Embryonic facial prominence (tissue), 1 donor: ENCODE measurements around the gene SNRNP70.
A peak's percentile ranks its signal among the peaks of the same experiment; 100 is the strongest.
"Not testable (repeated sequence)": the region's sequence is repeated elsewhere in the genome, so short reads cannot be mapped to it uniquely, and the experiment has no call there.

ENCODE experiments used
- DNase-seq: peaks from one replicate; pipeline ENCODE4 v3.0.0-alpha.2; 2016; ENCODE audit errors: extremely low spot score

Gene SNRNP70

DNA sequence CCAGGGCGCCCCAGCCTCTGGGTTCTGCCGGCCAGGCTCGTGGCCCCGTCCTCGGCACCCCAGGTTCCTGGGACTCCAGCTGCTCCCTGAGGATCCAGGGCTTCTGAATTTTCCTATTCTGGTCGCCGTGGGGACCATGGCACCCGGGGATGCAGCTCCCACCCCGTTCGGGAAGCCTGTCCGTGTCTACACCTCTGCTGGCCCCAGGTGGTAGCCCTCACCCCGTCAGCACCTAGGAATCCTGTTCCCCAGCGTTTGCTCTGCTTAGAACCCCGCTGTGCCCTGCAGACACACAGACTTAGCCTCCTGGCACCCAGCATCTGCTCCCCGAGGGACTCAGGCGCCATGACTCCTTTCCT is 35.1 kb downstream of the SNRNP70 start:
- no peak for DNase-seq

DNA sequence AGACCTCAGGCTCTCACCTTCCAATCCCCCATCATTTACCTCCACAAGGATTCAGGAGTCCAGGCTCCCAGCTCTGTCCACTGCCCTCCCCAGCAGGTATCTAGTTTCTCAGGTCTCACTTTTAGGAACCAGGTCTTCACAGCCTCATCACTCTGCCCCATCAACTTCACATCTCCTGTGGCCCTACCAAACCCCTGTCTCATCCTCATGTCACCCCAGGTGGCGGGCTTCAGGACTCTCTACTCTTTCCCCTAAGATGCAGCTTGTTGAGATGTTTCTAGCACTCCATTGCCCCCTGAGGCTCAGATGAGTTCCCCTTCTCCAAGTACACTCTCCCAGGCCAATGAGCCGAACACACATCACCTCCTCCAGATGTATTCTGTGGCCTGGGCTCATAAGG is 35.6 kb downstream of the SNRNP70 start:
- no peak for DNase-seq

GRCh38 chr19:49121841-49122240 is 36.6 kb downstream of the SNRNP70 start:
- not testable (repeated sequence) for DNase-seq

- not testable (repeated sequence) for DNase-seq
Observed at GRCh38 chr19:49123285-49123684, 38.0 kb downstream of the SNRNP70 start.

DNA sequence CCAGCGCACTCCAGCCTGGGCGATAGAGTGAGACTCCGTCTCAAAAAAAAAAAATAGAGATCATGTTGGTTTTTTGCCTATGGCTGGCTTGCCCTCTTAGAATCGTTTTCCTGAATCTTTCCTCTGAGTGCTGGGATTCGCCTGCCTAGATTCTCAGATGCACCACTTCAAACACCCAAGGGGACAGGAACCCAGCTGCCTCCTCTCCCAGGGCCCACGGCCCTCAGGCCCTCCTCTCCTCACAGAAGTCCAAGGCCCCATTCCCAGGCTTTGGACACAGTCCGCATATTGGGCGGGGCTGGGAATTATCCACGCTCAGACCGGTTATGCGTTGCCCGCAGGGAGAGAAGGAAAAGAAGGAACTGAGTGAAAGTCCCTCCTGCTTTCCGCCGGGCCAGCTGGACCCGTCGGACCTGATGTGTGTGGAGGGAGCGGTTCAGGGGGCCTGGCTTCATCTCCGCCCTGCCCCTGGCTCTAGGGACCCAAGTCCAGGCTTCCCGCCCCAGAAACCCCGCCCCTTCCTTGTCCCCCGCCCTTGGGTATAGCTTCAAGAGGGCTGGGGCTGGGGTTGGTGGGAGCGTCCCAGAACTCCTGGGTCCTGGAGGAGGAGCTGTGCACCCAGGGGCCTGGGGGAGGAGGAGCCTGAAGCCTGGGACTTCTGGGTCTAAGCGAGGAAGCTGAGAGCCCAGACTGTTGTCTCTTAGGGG is 39.9 kb downstream of the SNRNP70 start:
- no peak for DNase-seq

DNA sequence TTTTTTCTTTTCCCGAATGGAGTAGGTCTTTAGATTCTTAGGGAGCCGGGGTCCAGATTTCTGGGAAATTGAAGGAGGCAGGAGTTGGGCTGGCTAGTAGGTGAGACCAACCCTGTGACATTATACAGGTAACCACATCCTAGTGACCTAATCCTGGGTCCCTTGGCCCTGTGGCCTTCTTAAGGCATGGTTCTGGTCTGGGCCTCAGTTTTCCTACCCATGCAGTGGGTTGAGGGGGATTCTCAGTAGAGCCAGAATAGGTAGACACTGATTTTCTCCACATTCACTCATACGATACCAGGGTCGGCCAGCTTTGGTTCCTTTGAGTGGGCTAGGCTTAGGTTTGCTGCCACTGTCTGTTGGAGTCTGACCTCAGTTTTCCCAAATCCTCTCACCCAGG is 41.3 kb downstream of the SNRNP70 start:
- no peak for DNase-seq

GRCh38 chr19:49127225-49127624 is 42.0 kb downstream of the SNRNP70 start:
- DNase-seq = not testable (repeated sequence)

GRCh38 chr19:49127674-49128544 is 42.7 kb downstream of the SNRNP70 start:
- peak; percentile 81 for DNase-seq

- no peak for DNase-seq
Observed at GRCh38 chr19:49128545-49129237, 43.4 kb downstream of the SNRNP70 start.

DNA sequence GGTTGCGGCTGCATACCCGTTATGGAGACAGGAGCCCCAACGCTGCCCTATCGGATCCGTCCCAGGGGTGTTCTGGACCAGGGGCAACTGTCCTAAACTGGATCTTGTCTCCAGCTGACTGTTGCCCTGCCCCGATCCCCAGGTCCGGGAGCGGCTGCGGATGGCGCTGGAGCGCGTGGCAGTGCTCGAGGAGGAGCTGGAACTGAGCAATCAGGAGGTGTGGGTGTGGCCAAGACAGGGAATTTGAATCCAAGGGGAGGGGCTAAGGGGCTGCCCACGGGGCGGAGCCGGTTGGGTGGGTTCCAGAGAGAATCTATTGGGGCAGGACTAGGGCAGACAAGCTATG is 44.0 kb downstream of the SNRNP70 start:
- no peak for DNase-seq

GRCh38 chr19:49130325-49130724 is 45.1 kb downstream of the SNRNP70 start:
- DNase-seq = no peak

DNA sequence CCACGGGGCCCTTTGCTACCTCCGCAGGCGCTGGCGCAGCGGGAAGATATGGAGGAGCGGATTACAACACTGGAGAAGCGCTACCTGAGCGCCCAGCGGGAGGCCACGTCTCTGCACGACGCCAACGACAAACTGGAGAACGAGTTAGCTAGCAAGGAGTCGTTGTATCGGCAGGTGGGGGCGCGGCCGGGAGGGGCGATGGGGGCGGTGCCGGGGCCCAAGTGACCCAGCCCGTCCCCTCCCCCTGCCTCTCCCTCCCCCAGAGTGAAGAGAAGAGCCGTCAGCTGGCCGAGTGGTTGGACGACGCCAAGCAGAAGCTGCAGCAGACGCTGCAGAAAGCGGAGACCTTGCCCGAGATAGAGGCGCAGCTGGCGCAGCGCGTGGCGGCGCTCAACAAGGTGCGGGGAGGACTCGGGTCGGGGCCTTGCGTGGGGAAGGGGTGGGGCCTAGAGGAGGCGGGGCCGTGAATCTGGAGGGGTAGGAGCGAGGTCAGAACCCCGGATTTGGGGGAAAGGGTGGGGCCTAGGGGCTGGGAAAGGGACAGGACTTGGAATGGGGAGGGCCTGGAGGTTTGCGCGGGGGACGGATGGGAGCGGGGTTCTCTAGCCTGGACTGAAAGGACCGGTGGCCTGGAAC is 47.8 kb downstream of the SNRNP70 start:
- no peak for DNase-seq

DNA sequence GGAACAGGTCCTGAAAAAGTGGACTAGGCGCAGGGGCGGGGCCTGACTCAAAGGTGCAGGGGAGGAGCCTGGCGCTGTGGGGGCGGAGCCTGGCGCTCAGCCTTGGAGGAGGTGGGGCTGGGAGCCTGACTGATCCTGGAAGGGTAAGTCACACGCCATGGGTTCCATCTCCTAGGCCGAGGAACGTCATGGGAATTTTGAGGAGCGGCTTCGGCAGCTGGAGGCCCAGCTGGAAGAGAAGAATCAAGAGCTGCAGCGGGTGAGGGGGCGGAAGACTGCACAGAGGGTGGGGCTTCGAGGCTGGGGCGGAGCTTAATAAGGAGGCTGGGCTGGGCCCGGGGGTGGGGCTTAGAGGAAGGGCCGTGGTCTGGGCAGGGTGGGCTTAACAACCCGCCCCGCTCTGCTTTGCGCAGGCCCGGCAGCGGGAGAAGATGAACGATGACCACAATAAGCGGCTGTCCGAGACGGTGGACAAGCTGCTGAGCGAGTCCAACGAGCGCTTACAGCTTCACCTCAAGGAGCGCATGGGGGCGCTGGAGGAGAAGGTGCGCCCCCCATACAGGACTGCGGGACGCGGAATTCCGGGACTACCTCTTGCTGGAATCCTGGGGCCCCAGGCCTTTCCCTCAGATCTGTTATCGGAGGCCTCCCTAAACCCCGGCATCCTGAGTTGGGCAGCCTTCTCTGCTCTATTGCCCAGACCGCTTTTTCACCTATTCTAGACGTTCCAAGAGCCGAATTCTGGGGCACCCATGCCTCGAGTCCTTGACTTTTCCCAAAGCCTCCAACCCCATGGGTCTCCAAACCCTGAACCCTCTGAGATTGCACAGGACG is 48.6 kb downstream of the SNRNP70 start:
- no peak for DNase-seq

GRCh38 chr19:49135686-49136085 is 50.4 kb downstream of the SNRNP70 start:
- DNase-seq = no peak

GRCh38 chr19:49136771-49137171 is 51.5 kb downstream of the SNRNP70 start:
- no peak for DNase-seq

- no peak for DNase-seq
Observed at GRCh38 chr19:49140951-49141350, 55.7 kb downstream of the SNRNP70 start.

DNA sequence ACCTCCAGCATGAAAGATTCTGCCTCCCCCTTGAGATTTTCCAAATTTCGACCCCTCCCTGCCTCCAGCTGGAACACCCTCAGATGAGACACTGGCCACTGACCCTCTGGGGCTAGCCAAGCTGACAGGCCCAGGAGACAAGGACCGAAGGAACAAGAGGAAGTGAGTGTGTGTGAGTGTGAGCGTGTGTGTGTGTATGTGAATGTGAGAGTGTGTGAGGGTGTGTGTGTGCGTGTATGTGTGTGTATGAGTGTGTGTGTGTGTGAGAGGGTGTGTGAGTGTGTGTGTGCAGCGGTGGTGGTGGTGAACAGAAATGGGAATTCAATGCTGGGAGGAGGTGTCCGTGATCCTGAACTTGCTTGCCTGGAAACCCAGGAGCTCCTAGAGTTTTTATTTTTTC is 56.1 kb downstream of the SNRNP70 start:
- no peak for DNase-seq

- DNase-seq = peak; percentile 78
Observed at GRCh38 chr19:49142866-49143335, 57.6 kb downstream of the SNRNP70 start.

- no peak for DNase-seq
Observed at GRCh38 chr19:49145573-49146407, 60.5 kb downstream of the SNRNP70 start.

GRCh38 chr19:49146408-49146770 is 61.1 kb downstream of the SNRNP70 start:
- not testable (repeated sequence) for DNase-seq
